H1 (cell line): ENCODE results near the gene SIGLEC12. TPM values are rescaled to one million over a fixed set of nuclear protein-coding genes. Genes with fewer than 3 reads are reported as not detected.

Experiments
- CTCF ChIA-PET: fragments of 300-600 bp; sonication (Branson Sonifier 250); formaldehyde crosslinking; loops from one replicate; lab custom pipeline; 2021; ENCODE audit not compliant: partially characterized antibody; lab: Charles Lee
- POLR2A ChIA-PET: fragments of 300-600 bp; sonication (Branson Sonifier 250); formaldehyde crosslinking; loops from one replicate; lab custom pipeline; 2021; ENCODE audit warnings: inconsistent platforms; ENCODE audit not compliant: partially characterized antibody; lab: Charles Lee
- DNase-seq, 2 experiments: peaks; one replicate each; pipeline versions ENCODE4 v3.0.0 to v3.0.0-alpha.2; 2010 to 2022; ENCODE audit warnings: low spot score in 2 of 2, low read depth in 1 of 2, mixed read lengths in 1 of 2
- FAIRE-seq: peaks from 2 replicates; lab custom pipeline; 2011; peaks lifted over from hg19 to GRCh38; lab: Jason Lieb, UNC
- H2AFZ ChIP-seq: 2 replicates; pipeline ENCODE4 v1.8.1; 2012; ENCODE audit warnings: low read length, inconsistent platforms
- H2AK5ac ChIP-seq: 2 replicates; pipeline ENCODE4 v1.6.1; 2013; ENCODE audit warnings: low read depth, low read length
- H2BK120ac ChIP-seq: replicated peaks from 2 replicates; pipeline ENCODE3; 2013; ENCODE audit warnings: low read depth, low read length, inconsistent platforms
- H2BK12ac ChIP-seq: 2 replicates; pipeline ENCODE4 v1.6.1; 2013; ENCODE audit warnings: low read depth, low read length
- H2BK15ac ChIP-seq: 2 replicates; pipeline ENCODE4 v1.6.1; 2013; ENCODE audit warnings: low read length
- H2BK20ac ChIP-seq: 2 replicates; pipeline ENCODE4 v1.6.1; 2013; ENCODE audit warnings: low read length
- H2BK5ac ChIP-seq: 2 replicates; pipeline ENCODE4 v1.6.1; 2013; ENCODE audit warnings: low read depth, low read length
- H3K14ac ChIP-seq: 2 replicates; pipeline ENCODE4 v1.6.1; 2013; ENCODE audit warnings: inconsistent platforms; ENCODE audit not compliant: insufficient read length
- H3K18ac ChIP-seq: 2 replicates; pipeline ENCODE4 v1.6.1; 2013; ENCODE audit warnings: low read length; ENCODE audit errors: extremely low read depth
- H3K23ac ChIP-seq: 2 replicates; pipeline ENCODE4 v1.6.1; 2013; ENCODE audit warnings: inconsistent platforms; ENCODE audit not compliant: insufficient read length
- H3K23me2 ChIP-seq: 2 replicates; pipeline ENCODE4 v1.6.1; 2013; ENCODE audit warnings: low read depth, low read length
- H3K27ac ChIP-seq: 2 replicates; pipeline ENCODE4 v1.6.1; 2011; ENCODE audit warnings: low read depth, low read length, inconsistent platforms
- H3K27me3 ChIP-seq, 4 experiments: replicated peaks in 1 of 4; 1 replicate in 1 of 4; 2 replicates in 3 of 4; pipeline versions ENCODE4 v1.6.1 to v1.8.1; 2011 to 2013; ENCODE audit warnings: low read length in 3 of 4, mild to moderate bottlenecking in 3 of 4, inconsistent platforms in 2 of 4, mixed read lengths in 2 of 4, moderate library complexity in 1 of 4; ENCODE audit not compliant: control insufficient read depth in 3 of 4, insufficient read depth in 3 of 4; ENCODE audit errors: extremely low read depth in 1 of 4
- H3K36me3 ChIP-seq, 4 experiments: 2 replicates each; pipeline versions ENCODE4 v1.6.1 to v1.8.1; 2011 to 2013; ENCODE audit warnings: mild to moderate bottlenecking in 4 of 4, low read length in 3 of 4, moderate library complexity in 2 of 4, control low read depth in 1 of 4, inconsistent platforms in 1 of 4; ENCODE audit not compliant: insufficient read depth in 4 of 4, control insufficient read depth in 2 of 4
- H3K4ac ChIP-seq: replicated peaks from 2 replicates; pipeline ENCODE3; 2013; ENCODE audit warnings: low read length, low read depth, mixed read lengths, inconsistent platforms; ENCODE audit not compliant: insufficient read length
- H3K4me1 ChIP-seq, 4 experiments: replicated peaks in 1 of 4; 1 replicate in 1 of 4; 2 replicates in 3 of 4; pipeline versions ENCODE4 v1.6.1 to v1.8.1; 2011 to 2013; ENCODE audit warnings: low read length in 3 of 4, inconsistent platforms in 2 of 4, mixed read lengths in 1 of 4; ENCODE audit not compliant: insufficient read depth in 4 of 4, control insufficient read depth in 3 of 4
- H3K4me2 ChIP-seq, 2 experiments: 2 replicates each; pipeline versions ENCODE4 v1.6.1 to v1.8.1; 2011 to 2013; ENCODE audit warnings: low read depth in 2 of 2, low read length in 2 of 2, control low read depth in 1 of 2, inconsistent platforms in 1 of 2, mild to moderate bottlenecking in 1 of 2; ENCODE audit not compliant: insufficient read depth in 1 of 2
- H3K4me3 ChIP-seq, 4 experiments: fragments of 200-600, 300-600 bp in 1 of 4; sonication (generic), shearing (Covaris generic), sonication (Bioruptor Twin) in 1 of 4; 2 replicates each; pipeline versions ENCODE4 v1.5.1 to v1.8.1; 2011 to 2016; ENCODE audit warnings: low read length in 4 of 4, low read depth in 3 of 4, control low read depth in 2 of 4, inconsistent platforms in 2 of 4, mild to moderate bottlenecking in 2 of 4, mixed read lengths in 1 of 4, moderate library complexity in 1 of 4; ENCODE audit not compliant: insufficient read depth in 2 of 4; ENCODE audit errors: extremely low read depth in 1 of 4
- H3K56ac ChIP-seq: replicated peaks from 2 replicates; pipeline ENCODE3; 2013; ENCODE audit warnings: low read depth, mild to moderate bottlenecking, mixed read lengths, low read length, inconsistent platforms; ENCODE audit not compliant: insufficient read length
- H3K79me1 ChIP-seq: 2 replicates; pipeline ENCODE4 v1.6.1; 2013; ENCODE audit warnings: low read depth, low read length, control low read depth
- H3K79me2 ChIP-seq, 2 experiments: 2 replicates each; pipeline versions ENCODE4 v1.6.1 to v1.8.1; 2012 to 2013; ENCODE audit warnings: low read length in 2 of 2, mild to moderate bottlenecking in 2 of 2, inconsistent platforms in 1 of 2; ENCODE audit not compliant: insufficient read depth in 2 of 2, control insufficient read depth in 1 of 2
- H3K9ac ChIP-seq, 4 experiments: replicated peaks in 1 of 4; 1 replicate in 1 of 4; 2 replicates in 3 of 4; pipeline versions ENCODE4 v1.6.1 to v1.8.1; 2011 to 2013; ENCODE audit warnings: low read depth in 3 of 4, low read length in 3 of 4, control low read depth in 2 of 4, mild to moderate bottlenecking in 2 of 4, moderate library complexity in 2 of 4, inconsistent platforms in 1 of 4; ENCODE audit errors: extremely low read depth in 1 of 4
- H3K9me3 ChIP-seq, 2 experiments: 2 replicates each; pipeline versions ENCODE4 v1.6.1 to v1.8.1; 2012 to 2013; ENCODE audit warnings: mild to moderate bottlenecking in 2 of 2, moderate library complexity in 2 of 2, control low read depth in 1 of 2, inconsistent platforms in 1 of 2, low read depth in 1 of 2, low read length in 1 of 2, mixed read lengths in 1 of 2; ENCODE audit not compliant: insufficient read depth in 2 of 2
- H4K20me1 ChIP-seq, 2 experiments: replicated peaks in 1 of 2; 2 replicates each; pipeline versions ENCODE3 to v1.8.1; 2011 to 2013; ENCODE audit warnings: inconsistent platforms in 2 of 2, low read length in 2 of 2, mild to moderate bottlenecking in 1 of 2; ENCODE audit not compliant: insufficient read depth in 2 of 2, control insufficient read depth in 1 of 2
- H4K5ac ChIP-seq: 2 replicates; pipeline ENCODE4 v1.6.1; 2013; ENCODE audit warnings: low read length, low read depth, mixed read lengths, inconsistent platforms; ENCODE audit not compliant: insufficient read length
- H4K8ac ChIP-seq: 2 replicates; pipeline ENCODE4 v1.8.0; 2013; ENCODE audit warnings: mild to moderate bottlenecking, moderate library complexity, low read length, inconsistent platforms; ENCODE audit not compliant: insufficient read depth; ENCODE audit errors: extremely low read depth
- H4K91ac ChIP-seq: replicated peaks from 2 replicates; pipeline ENCODE3; 2013; ENCODE audit warnings: low read length, mixed read lengths, inconsistent platforms; ENCODE audit not compliant: insufficient read length
- ASH2L ChIP-seq: fragments of 200-600, 300-600 bp; sonication (generic); IDR thresholded peaks from one replicate; pipeline ENCODE4 v1.7.1; 2017; ENCODE audit warnings: low read length
- BCL11A ChIP-seq, 2 experiments: IDR thresholded peaks; one replicate each; pipeline ENCODE4 v1.6.1; 2011; ENCODE audit warnings: low read depth in 2 of 2, low read length in 2 of 2, mild to moderate bottlenecking in 2 of 2
- CHD1 ChIP-seq: IDR thresholded peaks from 2 replicates; pipeline ENCODE4 v1.6.1; 2012; ENCODE audit warnings: low read depth, low read length, improper control_type of control experiment
- EP300 ChIP-seq, 2 experiments: IDR thresholded peaks; 1 replicate in 1 of 2; 2 replicates in 1 of 2; pipeline ENCODE4 v1.6.1; 2011 to 2012; ENCODE audit warnings: low read depth in 2 of 2, low read length in 2 of 2, mild to moderate bottlenecking in 2 of 2, borderline replicate concordance in 1 of 2, inconsistent platforms in 1 of 2, moderate library complexity in 1 of 2
- GTF2F1 ChIP-seq: IDR thresholded peaks from 2 replicates; pipeline ENCODE4 v1.6.1; 2012; ENCODE audit warnings: low read depth, low read length, improper control_type of control experiment, borderline replicate concordance
- NANOG ChIP-seq: IDR thresholded peaks from 2 replicates; pipeline ENCODE4 v1.6.1; 2011; ENCODE audit warnings: low read length, low read depth, mild to moderate bottlenecking, inconsistent platforms; ENCODE audit not compliant: insufficient read depth, poor library complexity, severe bottlenecking
- POLR2A ChIP-seq, 2 experiments: IDR thresholded peaks; 1 replicate in 1 of 2; 2 replicates in 1 of 2; pipeline ENCODE4 v1.6.1; 2011; ENCODE audit warnings: low read depth in 2 of 2, low read length in 2 of 2, mild to moderate bottlenecking in 2 of 2; ENCODE audit errors: control extremely low read depth in 1 of 2
- RNF2 ChIP-seq: fragments of 200-900, 300-1000 bp; sonication (generic); IDR thresholded peaks from 2 replicates; pipeline ENCODE4 v1.7.1; 2016; ENCODE audit warnings: borderline replicate concordance, low read depth, mild to moderate bottlenecking, antibody characterized with exemption, low read length; ENCODE audit not compliant: poor library complexity, severe bottlenecking; ENCODE audit errors: missing control alignments
- SAP30 ChIP-seq: fragments of 300-600 bp; sonication (generic); IDR thresholded peaks from 2 replicates; pipeline ENCODE4 v1.7.1; 2012; ENCODE audit warnings: low read length, moderate library complexity, mild to moderate bottlenecking, inconsistent platforms; ENCODE audit not compliant: insufficient read depth, insufficient replicate concordance
- TCF12 ChIP-seq: IDR thresholded peaks from 2 replicates; pipeline ENCODE4 v1.6.1; 2011; ENCODE audit warnings: low read depth, mild to moderate bottlenecking, low read length
- WGBS, 2 experiments: shearing (Covaris generic) in 1 of 2; methylation state at CpG; one replicate each; pipeline versions ENCODE4 v1.1.6 to v1.1.7; 2013 to 2015; ENCODE audit warnings: low lambda C conversion rate in 2 of 2, mixed read lengths in 2 of 2, inconsistent platforms in 1 of 2, low coverage in 1 of 2, missing lambda C conversion rate in 1 of 2; ENCODE audit not compliant: insufficient replicate concordance in 2 of 2, insufficient coverage in 1 of 2, insufficient read length in 1 of 2; ENCODE audit errors: extremely low coverage in 1 of 2, missing lambda C conversion rate in 1 of 2; 5-methylcytosine and 5-hydroxymethylcytosine counted together
- polyA plus RNA-seq, 7 experiments: library from polyadenylated mRNA; depleted of rRNA in 3 of 7; stranded (reverse) in 5 of 7; unstranded in 2 of 7; fragments of >200 nt in 5 of 7; fragments of 200-250 nt in 2 of 7; gene quantifications; 1 replicate in 5 of 7; 2 replicates in 1 of 7; 4 replicates in 1 of 7; pipeline versions ENCODE4 v1.2.1 to v1.2.3, GENCODE V29; 2011 to 2013; ENCODE audit warnings: missing spikeins in 2 of 7, mixed read lengths in 2 of 7
- total RNA-seq: library from RNA; stranded (reverse); fragmentation: NEBNext Ultra II Directional; extraction: Animal tissue kit (Norgen Biotek cat#: 25700); gene quantifications from 2 replicates; pipeline ENCODE4 v1.2.1, GENCODE V29; 2021

The SIGLEC12 gene
- total and polyA plus RNA-seq, 2 of the 8 experiments (the other 6 are each of a cell fraction or from before 2014, with no cell fraction given), result not detected

DNA sequence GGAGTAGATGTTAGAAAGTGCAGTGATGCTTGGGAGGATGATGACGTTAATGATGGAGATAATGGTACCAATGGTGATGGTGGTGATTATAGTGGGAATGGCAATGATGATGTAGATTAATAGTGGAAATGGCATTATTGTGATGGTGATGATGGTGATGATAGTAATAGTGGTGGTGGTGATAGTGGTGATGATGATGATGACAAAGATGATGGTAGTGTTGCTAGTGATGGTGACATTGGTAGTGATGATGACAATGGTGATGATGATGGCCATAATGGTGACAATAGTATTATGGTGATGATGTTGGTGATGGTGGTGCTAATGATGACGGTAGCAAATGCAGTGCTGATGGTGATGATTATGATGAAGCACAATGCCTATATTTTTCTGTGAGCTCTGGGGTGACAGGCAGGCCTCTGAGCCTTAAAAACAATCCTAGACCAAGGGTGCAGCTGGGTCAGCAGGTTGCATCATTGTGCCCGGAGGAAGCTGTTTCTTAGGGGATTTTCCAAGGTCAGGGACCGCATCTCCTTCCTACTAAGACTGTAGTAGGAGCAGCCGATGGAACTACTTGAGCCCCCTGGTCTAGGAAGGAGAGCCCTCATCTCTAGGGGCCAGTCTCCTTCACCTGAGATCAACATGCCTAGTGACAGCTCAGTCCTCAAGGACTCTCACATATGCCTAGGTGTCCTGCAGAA is 15.5 kb downstream of the SIGLEC12 start:
- WGBS, 2 experiments, result 78 to 100% methylated on average over 1 to 5 of the region's 5 CpGs
- H3K56ac ChIP-seq, result no peak overlapping the region
- H3K36me3 ChIP-seq, result no peaks in the 10 kb centered on the region
- H3K79me1 ChIP-seq, result no peaks in the 10 kb centered on the region
- H2BK15ac ChIP-seq, result no peak overlapping the region
- H3K4me3 ChIP-seq, result no peak overlapping the region
- H3K23me2 ChIP-seq, result no peaks in the 10 kb centered on the region; the same call in 1 of the 2 replicates
- no peaks in the 10 kb centered on the region for H4K20me1 ChIP-seq
- H3K14ac ChIP-seq, result no peak overlapping the region
- H4K8ac ChIP-seq, result no peak overlapping the region
- no peak overlapping the region for H4K91ac ChIP-seq
- no peak overlapping the region; a peak in 1 of 7 replicates for H3K9ac ChIP-seq
- no peak overlapping the region for H3K4ac ChIP-seq
- H4K5ac ChIP-seq, result no peak overlapping the region
- FAIRE-seq (no peak), DNase-seq (no peak)
- ChIA-PET POLR2A (no interaction called here), CTCF (interaction anchor here (0.6 to 1.9 kb wide), 5 partner anchors 12 to 188 kb away, joined by 3 to 6 read pairs (median 4); no protein-coding TSS in a partner anchor)
- no peak overlapping the region for H2BK20ac ChIP-seq
- H3K79me2 ChIP-seq, result no peaks in the 10 kb centered on the region
- H3K27me3 ChIP-seq, result no peaks in the 10 kb centered on the region
- no peaks in the 10 kb centered on the region for H3K4me1 ChIP-seq
- H2BK12ac ChIP-seq, result no peak overlapping the region
- H3K27ac ChIP-seq, result no peak overlapping the region
- no peak overlapping the region for H3K4me2 ChIP-seq
- H2AFZ ChIP-seq, result no peak overlapping the region
- no peak overlapping the region for H2BK120ac ChIP-seq
- no peak overlapping the region; the same call in 1 of the 2 replicates for H2AK5ac ChIP-seq
- H2BK5ac ChIP-seq, result no peak overlapping the region
- peaks cover 59 to 74% of the 10 kb centered on the region in 2 experiments for H3K9me3 ChIP-seq
- no peak overlapping the region for H3K18ac ChIP-seq
- no peak for TF ChIP-seq GTF2F1
- TF ChIP-seq TCF12, result no peak
- no peak for TF ChIP-seq CHD1
- no peak for TF ChIP-seq RNF2
- TF ChIP-seq EP300 (IDR thresholded peaks at IDR 0.05; ENCODE audit: borderline replicate concordance in 1 of 2, low read depth in 2 of 2, low read length in 2 of 2), result no peak
- TF ChIP-seq ASH2L, result no peak
- no peak for TF ChIP-seq POLR2A (IDR thresholded peaks at IDR 0.05; ENCODE audit: control extremely low read depth in 1 of 2, low read depth in 2 of 2, low read length in 2 of 2)
- no peak for TF ChIP-seq BCL11A (IDR thresholded peaks at IDR 0.05; ENCODE audit: low read depth in 2 of 2, low read length in 2 of 2)
- TF ChIP-seq SAP30, result no peak
- no peak for TF ChIP-seq NANOG
- no peak overlapping the region for H3K23ac ChIP-seq
